IgD-negative memory B cell (primary cell): Measurements from ENCODE around the gene NDUFA7. TPM values are rescaled to one million over a fixed set of nuclear protein-coding genes. Genes with fewer than 3 reads are reported as not detected.
"Not testable (repeated sequence)": the region's sequence is repeated elsewhere in the genome, so short reads cannot be mapped to it uniquely, and the experiment has no call there.

Experiments
- H3K27ac Mint-ChIP-seq, 3 donors: one replicate each; pipeline ENCODE4 v1.8.0; 2020 to 2022; ENCODE audit warnings: mild to moderate bottlenecking in 3 of 3, mixed read lengths in 3 of 3, moderate library complexity in 1 of 3
- H3K27me3 Mint-ChIP-seq: one replicate; pipeline ENCODE4 v1.8.0; 2021; ENCODE audit warnings: mixed read lengths
- H3K36me3 Mint-ChIP-seq: one replicate; pipeline ENCODE4 v1.8.0; 2020; ENCODE audit warnings: mild to moderate bottlenecking, mixed read lengths
- H3K4me1 Mint-ChIP-seq, 3 donors: one replicate each; pipeline ENCODE4 v1.8.0; 2020 to 2022; ENCODE audit warnings: mixed read lengths in 3 of 3, mild to moderate bottlenecking in 1 of 3
- H3K4me3 Mint-ChIP-seq, 4 donors: one replicate each; pipeline ENCODE4 v1.8.0; 2020 to 2022; ENCODE audit warnings: mild to moderate bottlenecking in 4 of 4, mixed read lengths in 4 of 4, moderate library complexity in 3 of 4
- H3K9me3 Mint-ChIP-seq, 3 donors: one replicate each; pipeline ENCODE4 v1.8.0; 2020 to 2021; ENCODE audit warnings: mixed read lengths in 3 of 3, mild to moderate bottlenecking in 1 of 3
- polyA plus RNA-seq: library from polyadenylated mRNA; unstranded; fragments of 300-500 nt; fragmentation: Illumina TruSeq; gene quantifications from one replicate; pipeline ENCODE4 v1.2.3, GENCODE V29; 2021

NDUFA7 gene
- polyA plus RNA-seq, 1 donor from 2014 or later: 141 TPM

- H3K9me3 Mint-ChIP-seq: peaks cover 0 to 6% (median 4%) of the 10 kb centered on the region in 3 donors
- no peak overlapping the region for H3K27ac Mint-ChIP-seq
- H3K4me3 Mint-ChIP-seq: no peak overlapping the region
- H3K27me3 Mint-ChIP-seq: peaks cover 9% of the 10 kb centered on the region
- peaks cover 2 to 4% (median 3%) of the 10 kb centered on the region in 3 donors for H3K4me1 Mint-ChIP-seq
- no peaks in the 10 kb centered on the region for H3K36me3 Mint-ChIP-seq
Observed at GRCh38 chr19:8352134-8352827, 31.1 kb upstream of the NDUFA7 start.

- not testable (repeated sequence) for H3K36me3 Mint-ChIP-seq, H3K9me3 Mint-ChIP-seq, H3K4me1 Mint-ChIP-seq, H3K27ac Mint-ChIP-seq, H3K4me3 Mint-ChIP-seq
- H3K27me3 Mint-ChIP-seq: peaks cover 11% of the 10 kb centered on the region
Observed at GRCh38 chr19:8349629-8350372, 28.6 kb upstream of the NDUFA7 start.

- H3K4me1 Mint-ChIP-seq: peaks cover 0 to 5% (median 0%) of the 10 kb centered on the region in 3 donors
- H3K4me3 Mint-ChIP-seq: peak overlapping the region; percentile 68 to 93 (median 78)
- no peaks in the 10 kb centered on the region for H3K9me3 Mint-ChIP-seq
- peaks cover 3% of the 10 kb centered on the region for H3K36me3 Mint-ChIP-seq
- H3K27me3 Mint-ChIP-seq: peaks cover 33% of the 10 kb centered on the region
- H3K27ac Mint-ChIP-seq: peak overlapping the region in 1 of 3 donors; percentile 35
Observed at GRCh38 chr19:8343483-8343844, 22.3 kb upstream of the NDUFA7 start.

- H3K36me3 Mint-ChIP-seq: peaks cover 5% of the 10 kb centered on the region
- peaks cover 36% of the 10 kb centered on the region for H3K27me3 Mint-ChIP-seq
- H3K9me3 Mint-ChIP-seq: no peaks in the 10 kb centered on the region
- peaks cover 0 to 5% (median 0%) of the 10 kb centered on the region in 3 donors for H3K4me1 Mint-ChIP-seq
- H3K4me3 Mint-ChIP-seq: peak within 1 kb of the TSS; percentile 68 to 93 (median 80)
- peak within 1 kb of the TSS in 2 of 3 donors; percentile 35 to 59 for H3K27ac Mint-ChIP-seq
Observed at GRCh38 chr19:8342684-8343482, 21.7 kb upstream of the NDUFA7 start, which contains the start of gene KANK3. TSS of gene KANK3 (minus strand) at chr19:8343262. CDS start at chr19:8337828, 5,434 bp downstream.

- Mint-ChIP-seq H3K36me3 (peaks cover 5% of the 10 kb centered on the region), H3K4me3 (peak overlapping the region in 2 of 4 donors; percentile 12 to 87), H3K9me3 (no peaks in the 10 kb centered on the region), H3K4me1 (peaks cover 0 to 5% (median 0%) of the 10 kb centered on the region in 3 donors), H3K27ac (peak overlapping the region in 1 of 3 donors; percentile 59), H3K27me3 (peaks cover 36% of the 10 kb centered on the region)
Observed at GRCh38 chr19:8342316-8342683, 21.1 kb upstream of the NDUFA7 start.

- not testable (repeated sequence) for H3K4me3 Mint-ChIP-seq
Observed at GRCh38 chr19:8341504-8341903, 20.3 kb upstream of the NDUFA7 start.

GRCh38 chr19:8340341-8341096 is 19.3 kb upstream of the NDUFA7 start:
- Mint-ChIP-seq H3K9me3 (no peaks in the 10 kb centered on the region), H3K27me3 (peaks cover 50% of the 10 kb centered on the region), H3K4me1 (peaks cover 3 to 5% (median 4%) of the 10 kb centered on the region in 3 donors), H3K27ac (peak overlapping the region in 1 of 3 donors; percentile 87), H3K36me3 (peaks cover 5% of the 10 kb centered on the region), H3K4me3 (peak overlapping the region in 1 of 4 donors; percentile 13)

More at GRCh38 chr19:8341504-8341903, 20.3 kb upstream of the NDUFA7 start:
- H3K27me3 Mint-ChIP-seq: peaks cover 41% of the 10 kb centered on the region
- H3K27ac Mint-ChIP-seq, H3K9me3 Mint-ChIP-seq, H3K4me1 Mint-ChIP-seq, H3K36me3 Mint-ChIP-seq: not testable (repeated sequence)

- no peak overlapping the region for H3K4me3 Mint-ChIP-seq
- peak overlapping the region in 1 of 3 donors; percentile 69 for H3K27ac Mint-ChIP-seq
- peaks cover 3 to 5% (median 4%) of the 10 kb centered on the region in 3 donors for H3K4me1 Mint-ChIP-seq
- H3K27me3 Mint-ChIP-seq: peaks cover 49% of the 10 kb centered on the region
- H3K9me3 Mint-ChIP-seq: no peaks in the 10 kb centered on the region
- peaks cover 5% of the 10 kb centered on the region for H3K36me3 Mint-ChIP-seq
Observed at GRCh38 chr19:8338835-8339234, 17.7 kb upstream of the NDUFA7 start.

- Mint-ChIP-seq H3K9me3 (no peaks in the 10 kb centered on the region), H3K4me1 (peaks cover 0 to 4% (median 3%) of the 10 kb centered on the region in 3 donors), H3K27ac (no peak overlapping the region), H3K4me3 (no peak overlapping the region), H3K27me3 (peaks cover 44% of the 10 kb centered on the region), H3K36me3 (peaks cover 5% of the 10 kb centered on the region)
Observed at GRCh38 chr19:8337728-8338127, 16.6 kb upstream of the NDUFA7 start.

GRCh38 chr19:8336660-8337059 is 15.5 kb upstream of the NDUFA7 start:
- no peak overlapping the region for H3K4me3 Mint-ChIP-seq
- H3K27ac Mint-ChIP-seq: no peak overlapping the region
- no peaks in the 10 kb centered on the region for H3K9me3 Mint-ChIP-seq
- peaks cover 5% of the 10 kb centered on the region for H3K36me3 Mint-ChIP-seq
- H3K4me1 Mint-ChIP-seq: peaks cover 0 to 4% (median 3%) of the 10 kb centered on the region in 3 donors
- H3K27me3 Mint-ChIP-seq: peaks cover 38% of the 10 kb centered on the region

- peaks cover 38% of the 10 kb centered on the region for H3K27me3 Mint-ChIP-seq
- H3K4me3 Mint-ChIP-seq: peak overlapping the region in 3 of 4 donors; percentile 41 to 83 (median 45)
- H3K4me1 Mint-ChIP-seq: peaks cover 0 to 4% (median 3%) of the 10 kb centered on the region in 3 donors
- H3K27ac Mint-ChIP-seq: no peak overlapping the region
- no peaks in the 10 kb centered on the region for H3K9me3 Mint-ChIP-seq
- H3K36me3 Mint-ChIP-seq: peaks cover 5% of the 10 kb centered on the region
Observed at GRCh38 chr19:8336072-8336569, 14.9 kb upstream of the NDUFA7 start.

- Mint-ChIP-seq H3K4me3 (peak overlapping the region in 3 of 4 donors; percentile 41 to 83 (median 45)), H3K27me3 (peaks cover 39% of the 10 kb centered on the region), H3K9me3 (no peaks in the 10 kb centered on the region), H3K36me3 (peaks cover 5% of the 10 kb centered on the region), H3K27ac (no peak overlapping the region), H3K4me1 (peaks cover 0 to 4% (median 3%) of the 10 kb centered on the region in 3 donors)
Observed at GRCh38 chr19:8335343-8336071, 14.3 kb upstream of the NDUFA7 start.

- Mint-ChIP-seq H3K4me3 (peak overlapping the region in 1 of 4 donors; percentile 30), H3K27ac (no peak overlapping the region), H3K27me3 (peaks cover 33% of the 10 kb centered on the region), H3K36me3 (peaks cover 5% of the 10 kb centered on the region), H3K9me3 (no peaks in the 10 kb centered on the region), H3K4me1 (peaks cover 0 to 4% (median 3%) of the 10 kb centered on the region in 3 donors)
Observed at GRCh38 chr19:8334458-8335342, 13.5 kb upstream of the NDUFA7 start.
